HEK293 (cell line): ENCODE measurements around the gene SMARCB1.

Source experiments
- CTCF ChIA-PET: fragments of 350-600 bp; formaldehyde crosslinking; extraction: SDS; loops from one replicate; lab custom pipeline; 2021; ENCODE audit warnings: antibody characterized with exemption; lab: Yijun Ruan, JAX
- POLR2A ChIA-PET: fragments of 300-600 bp; formaldehyde crosslinking; extraction: SDS; loops from one replicate; lab custom pipeline; 2020; ENCODE audit warnings: antibody characterized with exemption, inconsistent platforms; lab: Yijun Ruan, JAX
- H3K27ac ChIP-seq: fragments of 200-500 bp; sonication (Bioruptor generic); 2 replicates; pipeline ENCODE4 v1.5.1; 2014; ENCODE audit warnings: low read depth, low read length, control low read depth, inconsistent platforms; ENCODE audit errors: extremely low read depth
- H3K36me3 ChIP-seq, 2 experiments: fragments of 200-500 bp in 1 of 2; sonication (Bioruptor generic) in 1 of 2; 1 replicate in 1 of 2; 2 replicates in 1 of 2; pipeline ENCODE4 v1.5.1; 2014 to 2017; ENCODE audit warnings: inconsistent platforms in 2 of 2, low read length in 2 of 2; ENCODE audit not compliant: control insufficient read depth in 2 of 2, insufficient read depth in 1 of 2
- H3K4me1 ChIP-seq: fragments of 200-500 bp; sonication (Bioruptor generic); 2 replicates; pipeline ENCODE4 v1.5.1; 2014; ENCODE audit warnings: mild to moderate bottlenecking, low read length, inconsistent platforms; ENCODE audit not compliant: control insufficient read depth, insufficient read depth
- H3K4me3 ChIP-seq: 2 replicates; pipeline ENCODE4 v1.5.1; 2011; ENCODE audit warnings: low read depth, mild to moderate bottlenecking, control low read depth, low read length, moderate library complexity
- H3K9me3 ChIP-seq: fragments of 200-500 bp; sonication (Bioruptor generic); 2 replicates; pipeline ENCODE4 v1.5.1; 2014; ENCODE audit warnings: low read depth, low read length, inconsistent platforms; ENCODE audit not compliant: control insufficient read depth, insufficient read depth
- EGR2 ChIP-seq: fragments of 450-650 bp; formaldehyde crosslinking; IDR thresholded peaks from 2 replicates; pipeline ENCODE4 v1.5.1; 2016; ENCODE audit warnings: low read depth, missing biosample characterization, missing genetic modification characterization
- KLF1 ChIP-seq: fragments of 450-650 bp; formaldehyde crosslinking; IDR thresholded peaks from 2 replicates; pipeline ENCODE4 v1.5.1; 2016; ENCODE audit warnings: missing biosample characterization, missing genetic modification characterization
- KLF17 ChIP-seq: fragments of 450-650 bp; formaldehyde crosslinking; IDR thresholded peaks from 2 replicates; pipeline ENCODE4 v1.5.1; 2016; ENCODE audit warnings: missing biosample characterization, missing genetic modification characterization
- KLF8 ChIP-seq: fragments of 450-650 bp; formaldehyde crosslinking; IDR thresholded peaks from 2 replicates; pipeline ENCODE4 v1.5.1; 2016; ENCODE audit warnings: missing biosample characterization, missing genetic modification characterization
- PRDM10 ChIP-seq: fragments of 450-650 bp; formaldehyde crosslinking; IDR thresholded peaks from 2 replicates; pipeline ENCODE4 v1.5.1; 2016; ENCODE audit warnings: missing biosample characterization, missing genetic modification characterization
- ZBTB17 ChIP-seq: fragments of 450-650 bp; formaldehyde crosslinking; IDR thresholded peaks from 2 replicates; pipeline ENCODE4 v1.5.1; 2016; ENCODE audit warnings: missing biosample characterization, missing genetic modification characterization
- ZBTB20 ChIP-seq: fragments of 450-650 bp; formaldehyde crosslinking; IDR thresholded peaks from 2 replicates; pipeline ENCODE4 v1.5.1; 2016; ENCODE audit warnings: missing biosample characterization, missing genetic modification characterization
- ZFHX2 ChIP-seq: fragments of 450-650 bp; formaldehyde crosslinking; conservative IDR thresholded peaks from 2 replicates; pipeline ENCODE4 v1.5.1; 2016; ENCODE audit warnings: missing biosample characterization, missing genetic modification characterization
- ZNF266 ChIP-seq: fragments of 450-650 bp; formaldehyde crosslinking; IDR thresholded peaks from 2 replicates; pipeline ENCODE4 v1.5.1; 2016; ENCODE audit warnings: missing biosample characterization, missing genetic modification characterization, low read depth
- ZNF449 ChIP-seq: fragments of 450-650 bp; formaldehyde crosslinking; IDR thresholded peaks from 2 replicates; pipeline ENCODE4 v1.5.1; 2017; ENCODE audit warnings: missing biosample characterization, mild to moderate bottlenecking, missing genetic modification characterization, moderate library complexity
- ZNF585B ChIP-seq: fragments of 450-650 bp; formaldehyde crosslinking; IDR thresholded peaks from 2 replicates; pipeline ENCODE4 v1.5.1; 2016; ENCODE audit warnings: missing biosample characterization, missing genetic modification characterization
- ZNF670 ChIP-seq: fragments of 450-650 bp; formaldehyde crosslinking; IDR thresholded peaks from 2 replicates; pipeline ENCODE4 v1.5.1; 2016; ENCODE audit warnings: missing biosample characterization, missing genetic modification characterization, low read depth
- ZNF692 ChIP-seq: fragments of 450-650 bp; formaldehyde crosslinking; IDR thresholded peaks from 2 replicates; pipeline ENCODE4 v1.5.1; 2016; ENCODE audit warnings: missing biosample characterization, missing genetic modification characterization
- ZSCAN30 ChIP-seq: fragments of 450-650 bp; IDR thresholded peaks from 2 replicates; pipeline ENCODE4 v1.5.1; 2018; ENCODE audit warnings: missing biosample characterization, mild to moderate bottlenecking, missing genetic modification characterization, moderate library complexity

SMARCB1 gene

GRCh38 chr22:23857606-23858483 lies 71.1 kb downstream of the SMARCB1 start, which contains the start of gene SLC2A11 (continued):
- TF ChIP-seq ZFHX2 (tag by site-specific recombination) (peak; percentile 75), ZNF449 (tag by site-specific recombination) (peak; percentile 93), EGR2 (tag by site-specific recombination) (peak; percentile 77), ZNF266 (tag by site-specific recombination) (no peak), KLF8 (tag by site-specific recombination) (0 out of 2 replicates have a peak, but pooled peaks have one; percentile 36), KLF17 (0 out of 2 replicates have a peak, but pooled peaks have one; percentile 20), ZBTB17 (peak; percentile 77), ZNF585B (tag by site-specific recombination) (no peak), ZSCAN30 (0 out of 2 replicates have a peak, but pooled peaks have one; percentile 8)

GRCh38 chr22:23858484-23858815 lies 71.7 kb downstream of the SMARCB1 start:
- Histone ChIP-seq H3K4me3 (peak overlapping the region; percentile 64), H3K9me3 (no peaks in the 10 kb centered on the region), H3K36me3 (no peaks in the 10 kb centered on the region), H3K4me1 (peaks cover 7% of the 10 kb centered on the region; the same call in 1 of the 2 replicates), H3K27ac (peak overlapping the region; percentile 87)
- CTCF ChIA-PET, result interaction anchor here (0.5 to 2.4 kb wide), 11 partner anchors 9 to 472 kb away, joined by 3 to 25 read pairs (median 3); partner anchors contain the start of genes CHCHD10 and MIF
- POLR2A ChIA-PET, result interaction anchor here (0.5 to 1.7 kb wide), 6 partner anchors 9 to 239 kb away, joined by 3 to 61 read pairs (median 6); partner anchors contain the start of gene MIF
- TF ChIP-seq PRDM10, result no peak
- no peak; the same call in 1 of the 2 replicates for TF ChIP-seq ZBTB20 (tag by site-specific recombination)
- TF ChIP-seq ZNF670 (tag by site-specific recombination), result no peak
- TF ChIP-seq KLF1 (tag by site-specific recombination), result no peak
- no peak for TF ChIP-seq ZNF692
